ENCODE data around the gene AFG3L2.

AFG3L2 gene

DNA sequence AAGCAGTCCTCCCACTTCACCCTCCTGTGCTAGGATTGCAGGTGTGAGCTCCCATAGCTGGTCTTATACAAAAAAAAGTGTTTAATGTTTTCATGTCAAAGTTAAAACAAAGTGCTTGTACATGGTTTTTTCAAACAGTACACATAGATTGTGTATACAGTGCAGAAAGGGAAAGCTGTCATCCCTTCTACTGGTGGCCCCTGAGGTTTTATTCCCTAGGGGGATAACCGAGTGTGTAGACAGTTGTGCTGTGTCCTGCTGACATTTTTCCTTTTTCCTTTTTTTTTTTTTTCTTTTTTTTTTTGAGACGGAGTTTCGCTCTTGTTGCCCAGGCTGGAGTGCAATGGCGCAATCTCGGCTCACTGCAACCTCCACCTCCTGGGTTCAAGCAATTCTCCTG lies 58.2 kb downstream of the AFG3L2 start:
- no peak for DNase-seq

DNA sequence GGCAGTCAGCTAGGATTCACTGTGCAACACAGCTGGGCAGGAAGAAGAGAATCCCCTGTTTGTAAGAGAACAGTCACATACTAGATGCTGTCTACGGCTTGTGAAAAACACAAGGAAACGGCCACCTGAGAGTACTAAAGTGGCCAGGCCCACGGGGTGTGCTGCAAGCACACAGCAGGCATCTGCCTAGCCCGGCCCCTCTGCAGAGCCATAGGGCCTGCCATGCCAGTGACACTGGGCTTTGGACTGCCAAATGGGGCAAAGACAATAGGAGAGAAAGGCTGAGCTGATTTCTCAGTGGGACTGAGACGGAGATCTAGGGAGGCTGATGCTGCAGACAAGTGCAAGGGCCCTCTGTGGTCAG lies 58.7 kb downstream of the AFG3L2 start:
- DNase-seq: no peak

DNA sequence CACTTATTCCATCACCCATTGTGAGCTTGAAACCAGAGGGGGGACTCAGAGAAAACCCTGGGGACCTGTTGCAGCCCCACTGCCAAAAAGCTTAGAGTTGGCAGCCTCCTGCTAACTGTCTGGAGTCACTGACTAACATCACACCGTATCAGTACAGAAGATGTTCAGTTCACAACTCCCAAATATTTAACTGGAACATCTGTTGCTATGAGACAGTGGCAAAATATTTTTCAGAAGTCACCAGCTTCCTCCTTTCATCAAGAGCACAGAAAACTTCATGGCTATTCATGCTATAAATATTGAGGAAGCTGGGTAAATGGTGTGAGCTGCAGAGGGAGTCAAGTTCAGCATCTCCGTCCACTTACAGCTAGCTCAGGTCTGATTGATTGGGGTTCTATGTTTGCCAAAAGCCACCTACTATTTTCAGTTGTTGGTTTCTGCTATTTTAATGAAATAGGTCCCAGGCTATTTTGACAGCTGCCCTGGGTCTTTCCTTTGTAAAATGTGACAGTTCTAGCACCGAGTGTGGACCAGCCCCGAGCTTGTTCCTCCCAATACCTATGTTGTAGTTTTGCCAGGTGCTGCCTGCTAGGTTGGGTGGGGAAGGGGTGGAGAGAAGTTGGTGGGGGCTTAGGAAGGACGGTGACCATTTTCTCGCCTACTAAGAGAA lies 59.2 kb downstream of the AFG3L2 start:
- no peak for DNase-seq

DNA sequence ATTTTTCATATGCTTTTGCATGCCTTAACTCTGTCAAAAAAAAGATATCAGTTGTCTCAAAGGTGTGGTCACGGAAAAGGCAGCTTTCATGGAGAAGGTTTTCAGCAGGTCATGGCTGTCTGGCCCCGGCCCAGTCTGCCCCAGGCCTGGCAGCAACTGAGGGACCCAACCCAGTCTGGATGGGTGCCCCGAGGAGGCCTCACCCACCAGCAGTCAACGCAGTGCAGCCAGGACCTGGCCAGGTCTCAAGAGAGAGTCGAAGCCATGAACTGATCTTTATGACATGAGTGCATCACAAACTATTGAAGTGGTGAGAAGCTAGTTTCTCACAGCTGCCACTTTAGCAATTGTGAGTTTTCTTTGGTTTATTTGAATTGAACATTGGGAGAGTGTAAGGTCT lies 61.1 kb downstream of the AFG3L2 start:
- no peak for DNase-seq

DNA sequence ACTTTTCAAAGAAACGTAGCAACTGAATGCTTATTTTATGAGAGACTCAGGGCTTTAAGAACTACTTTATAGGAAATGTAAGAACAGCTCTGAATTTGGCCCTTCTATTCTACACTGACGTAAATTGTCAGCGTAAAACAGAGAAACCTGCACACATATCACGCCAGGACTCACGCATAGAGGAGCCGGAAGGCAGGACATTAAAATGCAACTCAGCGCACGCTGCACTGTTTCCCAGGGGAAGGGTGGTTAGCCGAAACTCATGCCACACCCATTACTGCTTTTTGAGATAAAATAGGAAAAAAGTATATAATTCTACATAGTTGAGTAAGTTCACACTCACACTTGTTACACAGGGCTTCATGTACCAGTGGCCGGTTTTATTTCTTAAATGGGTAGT lies 61.5 kb downstream of the AFG3L2 start:
- DNase-seq: no peak

DNA sequence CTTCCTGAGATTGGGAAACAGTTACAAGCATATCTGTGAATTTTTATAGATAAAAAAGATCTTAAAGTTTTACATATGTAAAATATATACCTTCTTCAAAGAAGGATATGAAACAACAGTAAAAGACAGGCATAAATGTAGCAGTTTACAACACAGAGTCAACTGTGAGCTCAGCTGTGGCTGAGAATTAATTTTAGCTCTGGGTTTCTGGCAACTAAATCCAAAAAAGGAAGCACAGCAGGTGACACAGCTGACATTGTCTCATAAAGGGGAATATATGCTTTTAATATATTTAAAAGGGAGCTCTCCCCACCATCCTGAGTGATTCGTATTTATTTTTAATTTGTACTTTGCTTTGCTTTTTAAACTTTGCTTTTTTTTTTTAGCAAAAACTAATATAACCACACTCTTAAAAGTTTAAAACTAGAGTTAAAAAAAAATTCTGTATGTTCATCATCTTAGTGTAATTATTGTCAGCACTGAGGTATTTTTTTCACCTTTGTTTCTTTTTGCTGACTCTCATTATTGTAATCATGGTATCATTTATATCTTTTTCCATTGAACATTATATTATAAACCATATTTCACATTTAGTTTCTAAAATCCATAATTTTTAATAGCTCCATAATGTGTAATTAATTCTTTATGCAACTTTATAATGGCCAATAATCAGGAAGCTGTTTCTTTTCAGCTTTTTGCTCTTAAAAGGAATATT lies 62.3 kb downstream of the AFG3L2 start:
- DNase-seq: no peak

DNA sequence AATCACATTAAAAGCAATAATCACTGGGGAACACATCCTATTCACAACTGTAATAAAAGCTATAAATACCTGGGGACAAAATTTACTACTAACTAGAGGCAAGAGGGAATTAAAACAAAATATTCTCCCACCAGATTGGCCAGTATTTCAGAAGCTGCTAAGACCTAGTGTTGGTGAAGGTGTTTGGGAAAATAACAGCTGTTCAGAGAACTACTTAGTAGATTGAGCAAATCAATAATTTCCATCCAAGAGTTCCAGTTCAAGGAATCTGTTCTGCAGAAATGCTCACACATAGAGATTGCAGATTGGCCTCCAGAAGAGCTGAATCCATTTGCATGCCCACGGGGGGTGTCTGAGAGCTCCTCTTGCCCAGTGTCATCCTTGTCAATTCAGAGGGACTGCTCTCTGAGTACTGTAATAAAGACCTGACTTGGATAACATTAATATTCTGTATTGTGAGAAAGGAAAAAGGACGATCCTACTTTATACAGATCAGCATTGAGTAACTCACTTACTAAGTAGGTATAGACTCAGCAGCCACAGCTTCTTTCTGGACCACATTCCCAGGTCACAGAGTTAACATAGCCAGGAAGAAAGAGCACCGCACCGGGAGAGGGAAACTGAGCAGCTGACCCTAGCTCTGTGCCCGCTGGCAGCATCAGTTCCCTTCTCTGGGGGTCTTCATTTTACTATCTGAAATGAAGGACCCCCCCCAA lies 63.3 kb downstream of the AFG3L2 start:
- DNase-seq: no peak

DNA sequence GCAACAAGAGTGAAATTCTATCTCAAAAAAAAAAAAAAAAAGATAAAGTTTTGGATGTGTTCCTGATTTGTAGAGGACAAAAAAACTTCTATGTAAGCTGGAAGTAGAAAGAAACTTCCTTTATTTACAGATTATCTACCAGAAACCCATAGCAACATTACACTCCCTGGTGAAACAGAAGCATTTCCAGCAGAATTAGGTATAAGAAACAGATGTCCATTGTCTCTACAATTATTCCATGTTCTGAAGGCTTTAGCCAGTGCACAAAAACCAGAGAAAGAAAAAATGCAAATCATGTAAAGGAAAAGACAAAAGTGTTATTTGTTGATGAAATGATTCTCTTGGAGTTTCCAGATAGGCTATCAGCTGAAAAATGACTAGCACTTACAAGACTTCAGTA lies 64.1 kb downstream of the AFG3L2 start:
- no peak for DNase-seq

DNA sequence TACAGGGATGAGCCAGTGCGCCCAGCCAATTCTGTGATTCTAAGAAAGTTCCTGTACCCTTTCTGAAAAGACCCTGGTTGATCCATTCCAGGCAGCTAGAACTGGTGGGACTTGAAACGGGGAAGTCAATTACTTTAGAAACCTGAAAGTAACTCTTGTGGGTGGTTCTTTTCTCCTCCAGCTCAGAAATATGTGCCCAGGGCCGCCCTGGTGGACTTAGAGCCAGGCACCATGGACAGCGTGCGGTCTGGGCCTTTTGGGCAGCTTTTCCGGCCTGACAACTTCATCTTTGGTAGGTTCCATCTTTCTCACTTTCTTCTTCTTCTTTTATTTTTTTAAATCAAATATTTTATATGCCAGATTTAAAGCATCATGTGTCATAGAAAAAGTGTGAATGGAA lies 66.3 kb downstream of the AFG3L2 start:
- no peak for DNase-seq

DNA sequence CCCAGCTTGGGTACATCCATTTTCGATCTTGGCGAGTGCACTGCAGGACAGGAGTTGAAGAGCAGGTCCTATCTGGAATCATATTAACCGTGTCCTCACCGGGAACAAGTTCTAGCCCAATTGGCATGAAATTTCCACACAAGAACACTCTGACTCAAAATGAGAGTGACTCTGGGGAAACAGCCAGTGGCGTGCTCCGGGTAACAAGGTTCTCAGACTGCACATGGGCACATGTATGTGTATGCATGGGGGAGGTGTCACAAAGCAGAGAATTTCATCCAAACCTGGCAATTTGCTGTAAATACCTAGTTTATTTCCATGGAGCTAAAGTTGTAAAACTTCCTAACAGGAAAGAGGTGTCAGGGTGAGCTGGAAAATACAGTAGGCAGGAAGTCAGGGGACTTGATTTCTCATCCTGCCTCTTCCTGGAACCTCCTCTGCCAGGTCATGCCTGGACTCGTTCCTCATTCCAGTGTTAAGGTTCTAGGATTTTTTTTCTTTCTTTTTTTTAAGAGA lies 67.3 kb downstream of the AFG3L2 start:
- DNase-seq: no peak

DNA sequence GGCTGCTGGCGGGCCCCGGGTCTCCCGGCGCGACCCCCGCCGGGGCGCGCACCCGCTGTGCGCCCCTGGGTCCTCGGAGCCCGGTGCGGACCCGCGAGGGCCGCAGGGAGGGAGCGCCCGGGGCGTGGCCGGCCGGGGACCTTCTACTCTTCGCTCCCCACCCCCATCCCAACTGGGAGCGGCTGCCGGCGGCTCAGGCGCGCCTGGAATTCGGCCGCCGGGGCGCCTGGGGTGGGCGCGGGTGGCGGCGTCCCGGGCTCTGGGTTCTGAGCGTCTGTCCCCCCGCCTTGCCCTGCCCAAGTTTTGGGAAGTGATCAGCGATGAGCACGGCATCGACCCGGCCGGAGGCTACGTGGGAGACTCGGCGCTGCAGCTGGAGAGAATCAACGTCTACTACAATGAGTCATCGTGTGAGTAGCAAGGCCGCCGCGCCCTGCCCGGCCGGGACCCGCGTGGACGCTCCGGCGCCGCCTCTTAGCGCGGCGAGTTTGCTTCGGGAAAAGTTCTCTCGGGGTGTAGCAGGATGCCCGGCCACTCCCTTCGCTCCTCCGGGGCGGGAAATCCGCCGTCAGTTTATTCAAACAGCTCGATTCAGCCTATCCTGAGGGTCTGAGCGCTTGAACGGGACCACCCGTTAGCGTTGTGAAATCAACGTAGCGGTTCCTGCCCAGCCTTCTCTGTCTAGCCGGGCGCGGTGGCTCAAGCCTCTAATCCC lies 68.5 kb downstream of the AFG3L2 start:
- DNase-seq: no peak

DNA sequence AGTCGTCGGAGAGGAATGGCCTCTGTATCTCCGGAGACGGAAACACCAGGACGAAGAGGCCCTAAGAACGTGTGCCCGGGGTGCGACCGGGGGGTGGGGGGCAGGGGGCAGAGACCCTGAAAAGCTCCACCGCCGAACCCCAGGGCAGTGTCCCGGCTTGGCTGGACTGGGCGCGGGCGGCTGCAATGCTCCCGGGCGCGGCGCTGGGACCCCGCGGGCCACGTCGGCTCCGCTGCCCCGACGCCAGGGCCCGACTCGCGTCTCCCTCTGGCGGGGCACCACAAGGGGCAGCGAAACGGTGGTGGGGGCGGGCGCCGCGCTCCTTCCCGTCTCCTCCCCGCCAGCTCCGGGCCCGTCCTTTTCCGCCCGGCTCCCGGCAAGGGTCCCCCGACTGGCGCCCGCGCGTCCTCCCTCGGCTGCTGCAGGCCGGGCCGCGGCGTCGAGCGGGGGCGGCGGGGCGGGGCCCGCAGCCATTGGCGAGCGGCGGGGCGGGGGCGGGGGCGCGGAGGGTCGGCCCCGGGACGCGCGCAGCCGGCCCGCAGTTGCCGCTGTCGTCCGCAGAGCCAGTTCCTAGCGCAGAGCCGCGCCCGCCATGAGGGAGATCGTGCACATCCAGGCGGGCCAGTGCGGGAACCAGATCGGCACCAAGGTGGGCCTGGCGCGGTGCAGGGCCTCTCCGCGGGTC lies 69.2 kb downstream of the AFG3L2 start, which contains the start of gene TUBB6:
Gene TUBB6, plus strand, starts transcription at position 541 of the 685 bp plus-strand sequence. Its CDS starts 52 bp downstream, at position 593.
- DNase-seq: no peak

DNA sequence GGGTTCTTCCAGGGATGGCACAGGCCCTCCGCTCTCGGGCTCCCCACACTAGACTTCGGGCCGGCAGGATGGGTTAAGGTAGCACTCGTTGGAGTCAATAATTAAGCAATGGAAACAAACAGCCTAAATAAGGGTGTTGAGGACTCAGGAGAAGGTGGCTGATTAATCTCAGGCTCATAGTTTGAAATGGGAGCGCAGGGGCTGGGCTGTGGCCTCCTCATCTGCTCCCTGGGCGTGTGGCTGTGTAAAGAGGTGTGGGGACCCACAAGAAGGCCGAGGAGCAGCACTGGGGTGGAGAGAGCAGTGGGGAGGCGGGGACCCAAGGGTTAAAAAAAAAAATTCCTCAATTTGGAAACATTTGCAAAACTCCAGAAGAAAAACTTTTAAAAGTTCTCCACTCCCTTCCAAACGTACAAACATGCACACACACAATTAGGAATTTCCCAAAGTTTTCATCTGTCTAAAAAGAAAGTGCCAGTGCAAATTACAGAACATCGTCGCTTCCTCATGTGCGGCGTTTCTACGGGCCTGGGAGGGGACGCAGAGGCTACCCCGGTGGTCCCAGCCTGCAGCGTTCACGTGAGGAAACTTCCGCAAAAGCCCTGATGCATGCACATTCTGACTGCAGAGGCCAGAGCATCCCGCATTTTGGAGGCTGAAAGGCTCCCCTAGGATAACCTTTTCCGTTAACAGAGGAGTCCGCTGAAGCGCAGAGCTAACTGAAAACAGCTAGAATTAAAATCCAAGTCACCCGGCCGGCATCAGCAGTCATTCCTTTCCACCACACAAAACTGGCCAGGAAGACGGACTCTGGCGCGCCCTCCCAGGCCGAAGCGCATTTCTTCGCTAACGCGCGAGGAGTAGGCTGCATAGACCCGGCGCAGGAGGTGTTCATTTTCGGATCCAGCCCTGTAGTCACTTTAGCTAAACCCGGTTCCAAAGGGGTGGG lies 70.0 kb downstream of the AFG3L2 start:
- no peak for DNase-seq

DNA sequence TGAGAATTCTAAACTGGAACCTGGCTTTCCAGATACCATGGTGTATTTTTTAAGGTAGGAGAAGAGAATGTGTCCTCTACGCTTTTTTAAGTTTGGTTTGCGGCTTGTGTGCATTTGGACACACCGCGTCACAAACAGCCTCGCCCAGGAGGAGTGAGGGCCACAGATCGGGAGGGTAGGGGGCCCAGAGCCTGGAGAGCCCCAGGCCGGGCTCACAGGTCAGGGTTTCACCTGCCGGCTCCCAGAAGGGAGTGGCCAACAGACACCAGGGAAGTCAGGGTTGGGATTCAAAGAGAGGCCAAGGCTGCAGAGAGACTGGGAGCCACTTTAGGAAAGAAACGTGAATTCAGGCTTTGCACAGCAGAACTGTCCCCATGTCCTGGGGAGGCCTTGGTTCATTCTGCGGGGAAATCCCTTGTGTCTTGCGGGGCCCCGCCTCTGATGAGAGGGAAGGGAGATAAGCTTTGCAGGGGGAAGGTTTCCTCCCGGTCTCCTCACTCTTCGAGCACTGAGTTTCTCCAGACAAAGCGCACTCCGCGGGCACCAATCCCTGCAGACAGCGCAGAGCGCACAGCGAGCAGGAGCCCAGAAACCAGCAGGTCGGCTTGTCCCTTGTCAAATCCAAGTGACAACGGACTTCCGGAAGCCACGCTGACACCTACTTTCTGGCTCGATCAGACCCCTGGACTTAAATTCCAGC lies 70.9 kb downstream of the AFG3L2 start:
- no peak for DNase-seq

DNA sequence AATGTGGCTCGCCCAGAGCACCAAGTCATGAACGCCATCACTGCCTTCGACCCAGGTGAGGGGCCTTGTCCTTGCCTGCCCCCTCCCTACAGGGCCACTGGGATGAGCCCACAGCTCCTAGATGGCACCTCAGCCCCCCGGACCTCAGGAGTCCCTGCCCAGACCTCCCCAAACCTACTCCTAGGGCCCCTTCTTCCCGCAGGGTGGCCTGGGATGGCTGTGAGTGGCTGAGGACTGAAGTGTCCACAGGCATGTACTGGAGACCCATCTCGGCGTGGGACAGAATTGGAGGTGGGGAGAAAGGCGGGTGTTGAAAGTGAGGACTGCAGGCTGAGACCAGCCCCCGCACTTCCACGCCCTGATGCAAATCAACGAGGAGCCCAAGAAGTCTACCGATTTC lies 71.8 kb downstream of the AFG3L2 start:
- no peak for DNase-seq

DNA sequence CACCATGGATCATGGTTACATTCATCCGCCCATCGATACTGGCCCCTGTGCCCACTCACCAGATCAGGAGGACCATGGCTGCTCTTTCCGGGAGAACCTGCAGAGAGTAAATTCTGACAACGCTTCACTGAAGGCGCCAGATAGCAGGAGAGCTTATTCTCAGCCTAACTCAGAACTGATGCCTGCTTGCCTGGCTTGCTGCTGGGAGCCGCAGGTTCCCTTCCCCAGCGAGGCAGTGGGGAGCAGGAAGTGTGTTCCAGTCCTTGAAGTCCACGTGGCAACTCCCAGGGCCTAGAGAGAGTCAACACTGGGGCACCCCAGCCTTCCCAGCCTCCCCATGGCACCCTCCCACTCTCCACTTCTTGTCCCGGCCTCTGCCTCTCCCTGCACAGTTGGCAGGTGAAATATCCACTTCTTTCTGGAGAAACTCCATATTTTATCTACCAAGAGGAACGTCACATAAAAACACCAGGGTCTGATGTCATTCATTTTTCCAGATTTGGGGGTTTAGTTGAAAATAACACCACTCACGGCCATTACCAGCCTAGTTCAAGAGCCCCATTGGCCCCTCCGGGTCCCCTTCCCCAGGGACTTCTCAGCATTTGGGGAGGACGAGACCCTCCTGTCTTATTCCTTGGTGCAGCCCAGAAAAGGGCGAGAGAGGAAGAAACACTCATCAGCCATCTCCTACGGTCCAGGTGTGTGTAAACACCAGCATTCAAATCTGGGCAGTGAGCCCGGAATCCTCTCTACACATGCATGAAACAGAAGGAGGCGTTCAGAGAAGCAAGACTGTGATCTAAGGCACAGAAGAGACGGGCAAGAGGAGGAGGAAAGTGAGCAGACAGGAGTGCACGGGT lies 72.4 kb downstream of the AFG3L2 start:
- DNase-seq: peak in 1 of 2 donors; percentile 8

DNA sequence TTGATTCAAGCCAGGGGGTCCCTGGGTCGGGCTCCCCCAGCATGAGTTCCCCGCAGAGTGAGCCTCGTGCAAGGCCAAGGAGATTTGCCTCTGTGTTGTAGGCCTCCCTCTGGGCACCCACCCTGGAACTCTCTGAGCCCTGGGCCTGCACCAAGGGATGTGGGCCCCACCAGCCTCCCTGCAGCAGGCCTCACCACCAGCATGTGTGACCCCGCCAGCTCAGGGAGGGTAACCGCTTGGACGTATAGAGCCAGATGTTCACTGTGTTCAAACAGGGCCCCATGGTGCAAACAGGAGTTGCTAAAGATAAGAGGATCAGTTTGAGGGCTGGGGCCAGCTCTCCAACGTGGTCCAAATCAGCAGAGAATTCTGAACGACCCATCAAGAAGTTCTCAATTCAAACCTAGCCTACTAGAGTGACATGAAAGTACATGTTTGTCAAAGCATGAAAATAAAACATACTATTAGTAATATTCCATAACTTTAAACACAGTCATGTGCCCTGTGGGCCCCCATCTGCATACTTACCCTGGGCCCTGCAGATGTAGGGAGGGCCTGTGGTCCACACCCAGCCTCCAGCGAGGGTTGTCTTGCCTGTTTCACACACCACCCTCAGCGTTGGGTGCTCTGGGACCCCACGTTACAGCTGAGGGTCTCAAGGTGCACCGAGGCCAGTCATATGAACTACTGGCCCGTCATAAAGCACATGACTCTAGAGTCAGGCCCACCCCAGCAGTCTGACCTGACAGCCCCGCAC lies 74.5 kb downstream of the AFG3L2 start:
- no peak for DNase-seq

DNA sequence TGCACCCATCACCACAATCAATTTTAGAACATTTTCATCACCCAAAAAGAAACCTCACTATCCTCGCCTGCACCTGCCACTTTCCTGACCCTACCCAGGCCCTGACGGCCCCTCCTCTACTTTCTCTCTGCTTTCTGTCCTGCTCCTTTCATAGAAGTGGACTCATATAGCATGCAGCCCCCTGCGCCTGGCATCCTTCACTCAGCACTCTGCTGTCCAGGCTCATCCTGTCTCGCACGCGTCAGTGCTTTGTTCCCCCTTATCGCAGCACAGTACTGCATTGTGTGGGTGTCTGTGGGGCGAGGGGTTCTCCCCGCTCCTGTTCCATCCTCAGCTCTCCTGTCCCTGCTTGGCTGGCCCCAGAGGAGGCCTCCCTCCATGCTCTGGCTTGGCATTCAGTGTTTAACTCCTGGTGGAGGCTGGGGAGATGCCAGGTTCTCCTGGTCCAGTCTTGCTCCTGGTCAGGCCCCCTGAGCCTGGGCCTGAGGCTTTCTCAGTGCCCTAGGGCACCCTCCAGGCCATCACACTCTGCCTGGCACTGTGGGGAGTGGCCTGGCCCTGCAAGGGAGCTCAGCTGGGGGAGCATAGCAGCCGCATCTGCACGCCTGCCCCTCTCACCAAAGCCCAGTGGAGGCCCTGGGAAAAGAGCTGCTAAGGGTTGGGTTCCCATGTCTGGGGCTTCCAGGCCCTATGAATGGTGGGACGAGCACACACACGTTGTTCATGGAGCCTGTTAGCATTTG lies 75.6 kb downstream of the AFG3L2 start:
- DNase-seq: no peak
